ENCODE results near the gene GALNT15. TPM values are rescaled to one million over a fixed set of nuclear protein-coding genes. Genes with fewer than 3 reads are reported as not detected.

GALNT15 gene
- total RNA-seq, 1 donor from 2014 or later: 3.7 TPM

DNA sequence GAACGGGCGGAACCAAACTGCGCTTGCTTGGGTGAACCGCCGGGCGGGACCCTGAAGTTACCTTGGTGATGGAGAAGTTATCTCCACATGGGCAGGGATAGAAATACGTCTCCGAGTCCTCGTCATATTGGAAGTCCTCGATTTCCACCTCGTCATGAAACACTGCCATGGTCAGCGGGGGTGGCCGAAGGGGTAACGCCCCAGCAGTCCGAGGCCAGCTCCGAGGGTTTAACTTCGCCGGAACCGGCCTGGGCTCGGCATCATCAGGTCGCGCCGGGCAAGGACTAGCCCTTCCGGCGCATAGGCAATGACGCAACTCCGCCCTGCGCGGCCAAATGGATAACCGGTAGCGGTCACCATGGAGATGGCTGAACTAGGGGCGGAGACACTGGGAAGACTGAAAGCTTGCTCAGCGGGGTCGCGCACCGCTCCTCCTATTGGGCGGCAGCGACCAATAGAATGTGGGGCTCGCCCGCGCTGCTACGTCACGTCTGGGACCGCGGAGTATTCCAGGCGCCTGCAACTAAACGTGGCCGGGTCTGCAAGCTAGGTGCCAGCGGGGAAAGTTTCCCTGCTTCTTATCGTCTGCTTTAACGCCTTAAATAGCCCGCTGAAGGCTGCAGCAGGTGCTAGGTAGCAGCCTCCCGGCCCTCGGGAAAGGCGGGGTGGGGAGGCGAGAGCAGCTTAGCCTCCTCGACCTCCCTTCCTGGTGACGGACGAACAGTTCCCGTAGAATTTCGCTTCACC is 90.4 kb downstream of the GALNT15 start, which contains the start of the genes DPH3 and OXNAD1:
TSS of gene DPH3 (minus strand) at position 236 of the 747 bp plus-strand sequence. CDS start at position 169, 67 bp downstream.
TSS of gene OXNAD1 (plus strand) at position 505 of the 747 bp plus-strand sequence. CDS start 5,741 bp downstream, outside the sequence.
- Histone ChIP-seq H3K4me3 (ENCODE audit: low read length in 3 of 3) (peak within 1 kb of the TSS; percentile 88 to 99 (median 93)), H3K9ac (ENCODE audit: low read depth in 1 of 3, low read length in 3 of 3) (peak within 1 kb of the TSS; percentile 95 to 98 (median 97)), H3K27me3 (ENCODE audit: control insufficient read depth in 3 of 3, insufficient read depth in 3 of 3, low read length in 3 of 3) (no peaks in the 10 kb centered on the region), H3K36me3 (ENCODE audit: control insufficient read depth in 3 of 3, insufficient read depth in 3 of 3, low read length in 3 of 3) (peaks cover 1 to 19% (median 5%) of the 10 kb centered on the region in 3 donors), H3K4me1 (ENCODE audit: control insufficient read depth in 3 of 3, insufficient read depth in 3 of 3, low read length in 3 of 3) (peaks cover 30 to 38% (median 35%) of the 10 kb centered on the region in 3 donors), H3K27ac (ENCODE audit: low read depth, low read length) (peak within 1 kb of the TSS; percentile 85), H3K9me3 (ENCODE audit: control insufficient read depth in 3 of 3, low read length in 3 of 3) (no peaks in the 10 kb centered on the region)

DNA sequence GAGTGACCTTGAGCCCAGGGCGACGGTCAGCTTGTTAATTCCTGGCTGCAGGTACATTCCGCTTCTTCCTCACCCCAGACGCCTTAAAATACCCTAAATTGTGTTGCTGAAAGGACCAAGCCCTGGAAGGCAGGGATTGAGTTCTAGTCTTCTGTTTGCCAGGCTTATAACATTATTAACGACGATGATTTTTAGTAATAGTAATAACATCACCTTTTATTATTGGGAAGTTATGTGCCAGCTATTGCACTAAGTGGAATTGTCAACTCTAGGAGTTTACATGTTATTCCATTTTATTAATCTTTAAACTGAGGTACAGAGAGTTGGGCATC is 90.9 kb downstream of the GALNT15 start:
- Histone ChIP-seq H3K27ac (ENCODE audit: low read depth, low read length) (peak overlapping the region; percentile 85), H3K27me3 (ENCODE audit: control insufficient read depth in 3 of 3, insufficient read depth in 3 of 3, low read length in 3 of 3) (no peaks in the 10 kb centered on the region), H3K4me3 (ENCODE audit: low read length in 3 of 3) (peak overlapping the region; percentile 88 to 99 (median 92)), H3K36me3 (ENCODE audit: control insufficient read depth in 3 of 3, insufficient read depth in 3 of 3, low read length in 3 of 3) (peaks cover 0 to 19% (median 6%) of the 10 kb centered on the region in 3 donors), H3K9me3 (ENCODE audit: control insufficient read depth in 3 of 3, low read length in 3 of 3) (no peaks in the 10 kb centered on the region), H3K9ac (ENCODE audit: low read depth in 1 of 3, low read length in 3 of 3) (peak overlapping the region; percentile 92 to 98 (median 97)), H3K4me1 (ENCODE audit: control insufficient read depth in 3 of 3, insufficient read depth in 3 of 3, low read length in 3 of 3) (peaks cover 30 to 38% (median 35%) of the 10 kb centered on the region in 3 donors)

DNA sequence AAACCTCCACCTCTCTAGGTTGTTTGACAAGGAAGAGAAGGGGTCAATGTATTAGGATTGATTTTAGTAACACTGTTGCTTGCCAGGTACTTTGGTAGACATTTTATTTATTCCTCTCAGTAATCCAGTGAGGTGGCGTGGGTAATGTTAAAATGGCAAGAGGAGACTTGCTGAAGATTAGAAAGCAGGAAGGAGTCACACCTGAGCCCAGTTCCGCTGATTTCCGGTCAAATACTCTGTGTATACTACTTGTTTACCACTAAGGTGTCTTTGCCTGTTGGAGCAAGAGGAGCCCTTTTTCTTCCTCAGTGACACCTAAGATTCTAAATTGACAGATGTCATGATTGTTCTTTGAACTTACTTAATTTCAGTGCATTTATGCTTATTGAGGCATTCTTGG is 92.2 kb downstream of the GALNT15 start:
- Histone ChIP-seq H3K27ac (ENCODE audit: low read depth, low read length) (peak overlapping the region; percentile 85), H3K4me3 (ENCODE audit: low read length in 3 of 3) (peak overlapping the region; percentile 8 to 92 (median 31)), H3K4me1 (ENCODE audit: control insufficient read depth in 3 of 3, insufficient read depth in 3 of 3, low read length in 3 of 3) (peaks cover 30 to 38% (median 35%) of the 10 kb centered on the region in 3 donors), H3K9ac (ENCODE audit: low read depth in 1 of 3, low read length in 3 of 3) (peak overlapping the region; percentile 35 to 97 (median 92)), H3K9me3 (ENCODE audit: control insufficient read depth in 3 of 3, low read length in 3 of 3) (no peaks in the 10 kb centered on the region), H3K27me3 (ENCODE audit: control insufficient read depth in 3 of 3, insufficient read depth in 3 of 3, low read length in 3 of 3) (no peaks in the 10 kb centered on the region), H3K36me3 (ENCODE audit: control insufficient read depth in 3 of 3, insufficient read depth in 3 of 3, low read length in 3 of 3) (peaks cover 8 to 24% (median 11%) of the 10 kb centered on the region in 3 donors)

DNA sequence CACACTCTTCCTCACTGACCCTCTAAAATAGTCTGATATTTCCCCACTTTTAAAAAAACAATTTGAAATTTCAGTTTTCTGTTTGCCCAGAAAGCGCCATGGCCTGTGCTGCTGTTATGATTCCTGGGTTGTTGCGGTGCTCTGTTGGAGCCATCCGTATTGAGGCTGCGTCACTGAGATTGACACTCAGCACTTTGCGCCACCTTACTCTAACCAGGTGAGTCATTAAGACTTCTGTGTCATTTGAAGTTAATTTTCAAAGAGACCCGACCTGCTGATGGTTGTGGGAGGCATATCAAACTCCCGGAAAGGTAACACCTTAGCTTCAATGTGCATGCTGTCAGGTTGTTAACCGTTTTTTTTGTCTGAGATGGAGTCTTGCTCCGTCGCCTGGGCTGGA is 96.4 kb downstream of the GALNT15 start:
- Histone ChIP-seq H3K4me3 (ENCODE audit: low read length in 3 of 3) (no peak overlapping the region), H3K27me3 (ENCODE audit: control insufficient read depth in 3 of 3, insufficient read depth in 3 of 3, low read length in 3 of 3) (no peaks in the 10 kb centered on the region), H3K9ac (ENCODE audit: low read depth in 1 of 3, low read length in 3 of 3) (no peak overlapping the region), H3K9me3 (ENCODE audit: control insufficient read depth in 3 of 3, low read length in 3 of 3) (no peaks in the 10 kb centered on the region), H3K36me3 (ENCODE audit: control insufficient read depth in 3 of 3, insufficient read depth in 3 of 3, low read length in 3 of 3) (peaks cover 14 to 34% (median 16%) of the 10 kb centered on the region in 3 donors), H3K4me1 (ENCODE audit: control insufficient read depth in 3 of 3, insufficient read depth in 3 of 3, low read length in 3 of 3) (peaks cover 14 to 24% (median 16%) of the 10 kb centered on the region in 3 donors), H3K27ac (ENCODE audit: low read depth, low read length) (no peak overlapping the region)

DNA sequence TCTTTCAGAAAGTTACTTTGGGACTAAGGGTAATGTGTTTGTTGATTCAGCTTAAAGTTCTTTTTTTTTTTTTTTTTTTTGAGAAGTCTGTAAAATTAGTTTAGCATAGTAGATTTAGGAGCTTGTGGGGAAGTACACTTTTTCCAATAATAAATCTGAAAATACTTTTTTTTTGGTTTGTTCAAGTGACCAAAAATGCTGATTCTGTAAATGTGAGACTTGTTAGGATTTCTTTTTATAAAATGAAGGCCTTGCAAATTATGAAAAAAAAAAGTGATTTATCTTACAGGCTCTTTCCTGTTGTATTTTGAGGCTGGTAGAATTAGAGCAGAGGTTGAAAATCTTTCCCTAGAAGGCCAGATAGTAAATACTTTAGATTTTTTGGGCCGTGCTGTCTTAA is 98.1 kb downstream of the GALNT15 start:
- Histone ChIP-seq H3K36me3 (ENCODE audit: control insufficient read depth in 3 of 3, insufficient read depth in 3 of 3, low read length in 3 of 3) (peaks cover 18 to 34% (median 21%) of the 10 kb centered on the region in 3 donors), H3K4me3 (ENCODE audit: low read length in 3 of 3) (no peak overlapping the region), H3K4me1 (ENCODE audit: control insufficient read depth in 3 of 3, insufficient read depth in 3 of 3, low read length in 3 of 3) (peaks cover 5 to 17% (median 7%) of the 10 kb centered on the region in 3 donors), H3K9me3 (ENCODE audit: control insufficient read depth in 3 of 3, low read length in 3 of 3) (no peaks in the 10 kb centered on the region), H3K27me3 (ENCODE audit: control insufficient read depth in 3 of 3, insufficient read depth in 3 of 3, low read length in 3 of 3) (no peaks in the 10 kb centered on the region), H3K9ac (ENCODE audit: low read depth in 1 of 3, low read length in 3 of 3) (no peak overlapping the region), H3K27ac (ENCODE audit: low read depth, low read length) (no peak overlapping the region)

DNA sequence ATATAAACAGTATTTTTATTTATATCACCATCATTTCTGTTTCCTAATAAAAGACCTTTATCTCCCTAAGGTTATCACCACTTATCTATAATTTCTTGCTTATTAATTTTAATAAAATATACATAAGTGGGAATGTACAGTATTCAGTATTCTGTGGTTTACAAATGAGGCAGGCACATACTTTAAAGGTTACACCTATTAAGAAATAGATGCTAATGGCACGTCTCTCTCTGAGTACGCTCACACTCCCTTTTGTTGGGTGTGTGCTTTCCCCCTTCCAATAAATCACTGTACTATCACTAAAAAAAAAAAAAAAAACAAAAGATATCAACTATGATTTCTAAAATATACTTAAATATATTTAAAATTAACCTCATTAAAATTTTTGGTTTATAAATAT is 99.4 kb downstream of the GALNT15 start:
- Histone ChIP-seq H3K9me3 (ENCODE audit: control insufficient read depth in 3 of 3, low read length in 3 of 3) (no peaks in the 10 kb centered on the region), H3K4me1 (ENCODE audit: control insufficient read depth in 3 of 3, insufficient read depth in 3 of 3, low read length in 3 of 3) (peaks cover 18 to 20% (median 20%) of the 10 kb centered on the region in 3 donors), H3K27ac (ENCODE audit: low read depth, low read length) (no peak overlapping the region), H3K27me3 (ENCODE audit: control insufficient read depth in 3 of 3, insufficient read depth in 3 of 3, low read length in 3 of 3) (no peaks in the 10 kb centered on the region), H3K36me3 (ENCODE audit: control insufficient read depth in 3 of 3, insufficient read depth in 3 of 3, low read length in 3 of 3) (peaks cover 18 to 34% (median 21%) of the 10 kb centered on the region in 3 donors), H3K9ac (ENCODE audit: low read depth in 1 of 3, low read length in 3 of 3) (no peak overlapping the region), H3K4me3 (ENCODE audit: low read length in 3 of 3) (no peak overlapping the region)

DNA sequence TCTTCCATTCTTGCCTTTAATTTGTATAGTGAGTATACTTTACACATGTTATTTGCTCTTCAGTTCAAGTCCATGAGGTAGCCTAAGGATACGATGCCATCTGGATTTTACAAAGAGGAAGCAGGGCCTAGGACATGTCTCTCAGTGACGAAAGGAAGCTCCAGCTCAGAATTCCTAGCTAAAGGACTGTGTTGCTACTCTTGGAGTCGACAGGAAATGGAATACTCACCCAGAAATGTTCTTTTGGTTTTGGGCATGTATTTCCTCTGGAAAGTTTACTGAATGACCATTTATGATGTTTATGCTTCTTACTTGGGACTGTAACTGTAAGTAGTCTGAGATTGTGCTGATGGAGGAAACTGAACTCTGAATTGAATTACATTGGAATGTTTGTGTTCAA is 103.0 kb downstream of the GALNT15 start:
- no peak overlapping the region for H3K9ac ChIP-seq (ENCODE audit: low read depth in 1 of 3, low read length in 3 of 3)
- H3K36me3 ChIP-seq (ENCODE audit: control insufficient read depth in 3 of 3, insufficient read depth in 3 of 3, low read length in 3 of 3): peaks cover 7 to 9% (median 8%) of the 10 kb centered on the region in 3 donors
- no peaks in the 10 kb centered on the region for H3K27me3 ChIP-seq (ENCODE audit: control insufficient read depth in 3 of 3, insufficient read depth in 3 of 3, low read length in 3 of 3)
- H3K4me3 ChIP-seq (ENCODE audit: low read length in 3 of 3): no peak overlapping the region
- H3K9me3 ChIP-seq (ENCODE audit: control insufficient read depth in 3 of 3, low read length in 3 of 3): no peaks in the 10 kb centered on the region
- H3K27ac ChIP-seq (ENCODE audit: low read depth, low read length): no peak overlapping the region
- peaks cover 20 to 35% (median 27%) of the 10 kb centered on the region in 3 donors for H3K4me1 ChIP-seq (ENCODE audit: control insufficient read depth in 3 of 3, insufficient read depth in 3 of 3, low read length in 3 of 3)

DNA sequence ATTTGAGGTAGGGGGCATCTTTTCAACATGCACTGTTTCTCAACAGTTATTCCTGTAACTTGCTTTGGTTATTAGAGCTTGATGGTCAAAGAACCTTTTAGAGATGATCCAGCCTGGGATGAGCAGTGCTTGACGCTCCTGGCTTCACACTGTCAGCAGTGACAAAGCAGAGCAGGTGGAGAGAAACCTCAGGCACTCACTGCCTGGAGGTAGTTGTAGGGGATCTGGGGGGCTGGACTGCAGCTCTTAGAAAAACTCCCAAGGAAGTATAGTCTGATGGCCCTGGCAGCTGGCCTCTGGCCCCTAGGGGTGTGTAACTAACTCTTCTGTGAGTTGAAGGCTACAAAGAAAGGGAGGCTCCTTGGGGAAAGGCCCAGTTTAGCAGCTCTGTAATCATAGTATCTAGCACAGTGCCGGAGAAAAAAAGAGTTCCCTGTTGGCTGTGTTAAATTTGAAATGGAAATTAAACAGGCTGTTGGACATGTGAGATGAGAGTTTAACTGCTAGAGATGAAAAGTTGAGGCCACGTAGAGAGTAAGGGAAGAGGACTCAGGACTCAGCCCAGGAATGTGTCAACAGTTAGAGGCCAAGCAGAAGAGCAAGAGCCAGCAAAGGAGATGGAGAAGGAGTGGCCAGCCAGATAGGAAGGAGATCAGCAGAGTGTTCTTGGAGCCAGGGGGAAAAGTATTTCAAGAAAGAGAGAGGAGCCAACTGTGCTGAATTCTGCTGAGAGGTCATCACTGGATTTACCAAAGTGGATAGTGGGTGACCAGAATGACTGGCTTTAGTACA is 104.7 kb downstream of the GALNT15 start:
- Histone ChIP-seq H3K9ac (ENCODE audit: low read depth in 1 of 3, low read length in 3 of 3) (peak overlapping the region in 1 of 3 donors; percentile 46), H3K27me3 (ENCODE audit: control insufficient read depth in 3 of 3, insufficient read depth in 3 of 3, low read length in 3 of 3) (no peaks in the 10 kb centered on the region), H3K4me1 (ENCODE audit: control insufficient read depth in 3 of 3, insufficient read depth in 3 of 3, low read length in 3 of 3) (peaks cover 20 to 35% (median 27%) of the 10 kb centered on the region in 3 donors), H3K27ac (ENCODE audit: low read depth, low read length) (peak overlapping the region; percentile 61), H3K4me3 (ENCODE audit: low read length in 3 of 3) (no peak overlapping the region), H3K9me3 (ENCODE audit: control insufficient read depth in 3 of 3, low read length in 3 of 3) (no peaks in the 10 kb centered on the region), H3K36me3 (ENCODE audit: control insufficient read depth in 3 of 3, insufficient read depth in 3 of 3, low read length in 3 of 3) (peaks cover 8 to 9% (median 8%) of the 10 kb centered on the region in 3 donors)

DNA sequence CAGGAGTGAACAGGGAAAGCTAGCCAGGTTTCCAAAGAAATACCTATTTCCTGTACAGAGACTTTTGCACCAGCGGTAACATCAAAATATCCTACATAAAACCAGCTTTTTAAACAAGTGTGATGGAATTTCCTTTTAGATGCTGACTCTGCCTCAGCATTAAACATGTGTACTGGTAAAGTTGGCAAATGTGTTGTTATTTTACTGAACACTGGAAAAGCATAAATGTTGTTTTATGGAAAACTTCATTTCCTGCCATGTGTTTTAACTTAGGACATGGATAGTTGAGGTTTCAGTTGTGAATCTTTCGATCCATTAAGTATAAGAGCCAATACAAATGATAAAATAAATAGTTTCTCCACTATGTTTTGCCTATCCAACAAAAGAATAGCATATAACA is 106.2 kb downstream of the GALNT15 start:
- Histone ChIP-seq H3K27me3 (ENCODE audit: control insufficient read depth in 3 of 3, insufficient read depth in 3 of 3, low read length in 3 of 3) (no peaks in the 10 kb centered on the region), H3K4me3 (ENCODE audit: low read length in 3 of 3) (no peak overlapping the region), H3K36me3 (ENCODE audit: control insufficient read depth in 3 of 3, insufficient read depth in 3 of 3, low read length in 3 of 3) (peaks cover 3 to 6% (median 5%) of the 10 kb centered on the region in 3 donors), H3K4me1 (ENCODE audit: control insufficient read depth in 3 of 3, insufficient read depth in 3 of 3, low read length in 3 of 3) (peaks cover 20 to 50% (median 40%) of the 10 kb centered on the region in 3 donors), H3K27ac (ENCODE audit: low read depth, low read length) (no peak overlapping the region), H3K9ac (ENCODE audit: low read depth in 1 of 3, low read length in 3 of 3) (no peak overlapping the region), H3K9me3 (ENCODE audit: control insufficient read depth in 3 of 3, low read length in 3 of 3) (no peaks in the 10 kb centered on the region)
